ENCODE results near the gene CD274. TPM values are rescaled to one million over a fixed set of nuclear protein-coding genes. Genes with fewer than 3 reads are reported as not detected.

Gene CD274
- total and polyA plus RNA-seq, 2 experiments from 2014 or later: not detected

GRCh38 chr9:5445886-5446285 lies 4.5 kb upstream of the CD274 start:
- no peak overlapping the region for H3K4me3 ChIP-seq
- no peak for TF ChIP-seq JUNB (IDR thresholded peaks at IDR 0.05; ENCODE audit: unreplicated experiment)
- TF ChIP-seq EZH2phosphoT487 (IDR thresholded peaks at IDR 0.05; ENCODE audit: unreplicated experiment): no peak
- TF ChIP-seq CREB1 (CRISPR knock-in tag; IDR thresholded peaks at IDR 0.05; ENCODE audit: low read depth): no peak
- TF ChIP-seq, protein P1, sequence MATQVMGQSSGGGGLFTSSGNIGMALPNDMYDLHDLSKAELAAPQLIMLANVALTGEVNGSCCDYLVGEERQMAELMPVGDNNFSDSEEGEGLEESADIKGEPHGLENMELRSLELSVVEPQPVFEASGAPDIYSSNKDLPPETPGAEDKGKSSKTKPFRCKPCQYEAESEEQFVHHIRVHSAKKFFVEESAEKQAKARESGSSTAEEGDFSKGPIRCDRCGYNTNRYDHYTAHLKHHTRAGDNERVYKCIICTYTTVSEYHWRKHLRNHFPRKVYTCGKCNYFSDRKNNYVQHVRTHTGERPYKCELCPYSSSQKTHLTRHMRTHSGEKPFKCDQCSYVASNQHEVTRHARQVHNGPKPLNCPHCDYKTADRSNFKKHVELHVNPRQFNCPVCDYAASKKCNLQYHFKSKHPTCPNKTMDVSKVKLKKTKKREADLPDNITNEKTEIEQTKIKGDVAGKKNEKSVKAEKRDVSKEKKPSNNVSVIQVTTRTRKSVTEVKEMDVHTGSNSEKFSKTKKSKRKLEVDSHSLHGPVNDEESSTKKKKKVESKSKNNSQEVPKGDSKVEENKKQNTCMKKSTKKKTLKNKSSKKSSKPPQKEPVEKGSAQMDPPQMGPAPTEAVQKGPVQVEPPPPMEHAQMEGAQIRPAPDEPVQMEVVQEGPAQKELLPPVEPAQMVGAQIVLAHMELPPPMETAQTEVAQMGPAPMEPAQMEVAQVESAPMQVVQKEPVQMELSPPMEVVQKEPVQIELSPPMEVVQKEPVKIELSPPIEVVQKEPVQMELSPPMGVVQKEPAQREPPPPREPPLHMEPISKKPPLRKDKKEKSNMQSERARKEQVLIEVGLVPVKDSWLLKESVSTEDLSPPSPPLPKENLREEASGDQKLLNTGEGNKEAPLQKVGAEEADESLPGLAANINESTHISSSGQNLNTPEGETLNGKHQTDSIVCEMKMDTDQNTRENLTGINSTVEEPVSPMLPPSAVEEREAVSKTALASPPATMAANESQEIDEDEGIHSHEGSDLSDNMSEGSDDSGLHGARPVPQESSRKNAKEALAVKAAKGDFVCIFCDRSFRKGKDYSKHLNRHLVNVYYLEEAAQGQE (IDR thresholded peaks at IDR 0.05; ENCODE audit: unreplicated experiment): no peak
- no peak for TF ChIP-seq POLR2AphosphoS5 (IDR thresholded peaks at IDR 0.05; ENCODE audit: low read depth)
- no peak for DNase-seq (ENCODE audit: low spot score)
- no peaks in the 10 kb centered on the region for H3K36me3 ChIP-seq (ENCODE audit: insufficient read depth)
- H3K4me1 ChIP-seq (ENCODE audit: insufficient read depth): 0 out of 2 replicates have a peak, but pooled peaks cover 2% of the 10 kb centered on the region
- H2AFZ ChIP-seq: no peak overlapping the region
- Mint-ChIP-seq H3K4me1 (peaks cover 2% of the 10 kb centered on the region; the same call in 1 of the 3 replicates), H3K27ac (no peak overlapping the region), H3K27me3 (ENCODE audit: insufficient read depth, low read depth, poor library complexity) (peaks cover 2% of the 10 kb centered on the region), H3K36me3 (ENCODE audit: low read depth) (no peaks in the 10 kb centered on the region), H3K9me3 (no peaks in the 10 kb centered on the region), H3K4me3 (no peak overlapping the region)
- no peak overlapping the region for H3K4me2 ChIP-seq
- no peaks in the 10 kb centered on the region for H4K20me1 ChIP-seq (replicated peaks; ENCODE audit: insufficient read depth)
- ATAC-seq: no peak
- H3F3A ChIP-seq (replicated peaks; ENCODE audit: low read depth): 0 out of 2 replicates have a peak, but pooled peaks cover 3% of the 10 kb centered on the region
- no peaks in the 10 kb centered on the region for H3K9me2 ChIP-seq (ENCODE audit: insufficient read depth)
- H3K27ac ChIP-seq (ENCODE audit: low read depth): no peak overlapping the region
- H3K27me3 ChIP-seq (ENCODE audit: insufficient read depth): no peaks in the 10 kb centered on the region
- no peaks in the 10 kb centered on the region for H3K79me2 ChIP-seq (replicated peaks; ENCODE audit: insufficient read depth)

GRCh38 chr9:5446451-5447236 lies 3.7 kb upstream of the CD274 start:
- H3K9me2 ChIP-seq (ENCODE audit: insufficient read depth): no peaks in the 10 kb centered on the region
- H3K4me2 ChIP-seq: no peak overlapping the region
- peaks cover 2% of the 10 kb centered on the region; the same call in 1 of the 3 replicates for H3K4me1 Mint-ChIP-seq
- no peak overlapping the region for H3K27ac ChIP-seq (ENCODE audit: low read depth)
- no peaks in the 10 kb centered on the region for H3K79me2 ChIP-seq (replicated peaks; ENCODE audit: insufficient read depth)
- H4K20me1 ChIP-seq (replicated peaks; ENCODE audit: insufficient read depth): no peaks in the 10 kb centered on the region
- no peak overlapping the region for H3K4me3 Mint-ChIP-seq
- no peaks in the 10 kb centered on the region for H3K36me3 ChIP-seq (ENCODE audit: insufficient read depth)
- H3F3A ChIP-seq (replicated peaks; ENCODE audit: low read depth): no peaks in the 10 kb centered on the region
- H3K27ac Mint-ChIP-seq: no peak overlapping the region
- no peak overlapping the region for H3K4me3 ChIP-seq
- H2AFZ ChIP-seq: 0 out of 2 replicates have a peak overlapping the region, but pooled peaks have one; percentile 3
- H3K4me1 ChIP-seq (ENCODE audit: insufficient read depth): 0 out of 2 replicates have a peak, but pooled peaks cover 4% of the 10 kb centered on the region
- H3K9me3 Mint-ChIP-seq: no peaks in the 10 kb centered on the region
- H3K27me3 Mint-ChIP-seq (ENCODE audit: insufficient read depth, low read depth, poor library complexity): peaks cover 2% of the 10 kb centered on the region
- H3K27me3 ChIP-seq (ENCODE audit: insufficient read depth): no peaks in the 10 kb centered on the region
- no peaks in the 10 kb centered on the region for H3K36me3 Mint-ChIP-seq (ENCODE audit: low read depth)
- ATAC-seq: no peak
- DNase-seq (ENCODE audit: low spot score): no peak
- TF ChIP-seq ZNF331 (CRISPR knock-in tag; IDR thresholded peaks at IDR 0.05; ENCODE audit: low read depth): no peak
- no peak for TF ChIP-seq POLR2AphosphoS5 (IDR thresholded peaks at IDR 0.05; ENCODE audit: low read depth)
- TF ChIP-seq JUNB (IDR thresholded peaks at IDR 0.05; ENCODE audit: unreplicated experiment): no peak
- no peak for TF ChIP-seq CREB1 (CRISPR knock-in tag; IDR thresholded peaks at IDR 0.05; ENCODE audit: low read depth)
- TF ChIP-seq, protein P2, sequence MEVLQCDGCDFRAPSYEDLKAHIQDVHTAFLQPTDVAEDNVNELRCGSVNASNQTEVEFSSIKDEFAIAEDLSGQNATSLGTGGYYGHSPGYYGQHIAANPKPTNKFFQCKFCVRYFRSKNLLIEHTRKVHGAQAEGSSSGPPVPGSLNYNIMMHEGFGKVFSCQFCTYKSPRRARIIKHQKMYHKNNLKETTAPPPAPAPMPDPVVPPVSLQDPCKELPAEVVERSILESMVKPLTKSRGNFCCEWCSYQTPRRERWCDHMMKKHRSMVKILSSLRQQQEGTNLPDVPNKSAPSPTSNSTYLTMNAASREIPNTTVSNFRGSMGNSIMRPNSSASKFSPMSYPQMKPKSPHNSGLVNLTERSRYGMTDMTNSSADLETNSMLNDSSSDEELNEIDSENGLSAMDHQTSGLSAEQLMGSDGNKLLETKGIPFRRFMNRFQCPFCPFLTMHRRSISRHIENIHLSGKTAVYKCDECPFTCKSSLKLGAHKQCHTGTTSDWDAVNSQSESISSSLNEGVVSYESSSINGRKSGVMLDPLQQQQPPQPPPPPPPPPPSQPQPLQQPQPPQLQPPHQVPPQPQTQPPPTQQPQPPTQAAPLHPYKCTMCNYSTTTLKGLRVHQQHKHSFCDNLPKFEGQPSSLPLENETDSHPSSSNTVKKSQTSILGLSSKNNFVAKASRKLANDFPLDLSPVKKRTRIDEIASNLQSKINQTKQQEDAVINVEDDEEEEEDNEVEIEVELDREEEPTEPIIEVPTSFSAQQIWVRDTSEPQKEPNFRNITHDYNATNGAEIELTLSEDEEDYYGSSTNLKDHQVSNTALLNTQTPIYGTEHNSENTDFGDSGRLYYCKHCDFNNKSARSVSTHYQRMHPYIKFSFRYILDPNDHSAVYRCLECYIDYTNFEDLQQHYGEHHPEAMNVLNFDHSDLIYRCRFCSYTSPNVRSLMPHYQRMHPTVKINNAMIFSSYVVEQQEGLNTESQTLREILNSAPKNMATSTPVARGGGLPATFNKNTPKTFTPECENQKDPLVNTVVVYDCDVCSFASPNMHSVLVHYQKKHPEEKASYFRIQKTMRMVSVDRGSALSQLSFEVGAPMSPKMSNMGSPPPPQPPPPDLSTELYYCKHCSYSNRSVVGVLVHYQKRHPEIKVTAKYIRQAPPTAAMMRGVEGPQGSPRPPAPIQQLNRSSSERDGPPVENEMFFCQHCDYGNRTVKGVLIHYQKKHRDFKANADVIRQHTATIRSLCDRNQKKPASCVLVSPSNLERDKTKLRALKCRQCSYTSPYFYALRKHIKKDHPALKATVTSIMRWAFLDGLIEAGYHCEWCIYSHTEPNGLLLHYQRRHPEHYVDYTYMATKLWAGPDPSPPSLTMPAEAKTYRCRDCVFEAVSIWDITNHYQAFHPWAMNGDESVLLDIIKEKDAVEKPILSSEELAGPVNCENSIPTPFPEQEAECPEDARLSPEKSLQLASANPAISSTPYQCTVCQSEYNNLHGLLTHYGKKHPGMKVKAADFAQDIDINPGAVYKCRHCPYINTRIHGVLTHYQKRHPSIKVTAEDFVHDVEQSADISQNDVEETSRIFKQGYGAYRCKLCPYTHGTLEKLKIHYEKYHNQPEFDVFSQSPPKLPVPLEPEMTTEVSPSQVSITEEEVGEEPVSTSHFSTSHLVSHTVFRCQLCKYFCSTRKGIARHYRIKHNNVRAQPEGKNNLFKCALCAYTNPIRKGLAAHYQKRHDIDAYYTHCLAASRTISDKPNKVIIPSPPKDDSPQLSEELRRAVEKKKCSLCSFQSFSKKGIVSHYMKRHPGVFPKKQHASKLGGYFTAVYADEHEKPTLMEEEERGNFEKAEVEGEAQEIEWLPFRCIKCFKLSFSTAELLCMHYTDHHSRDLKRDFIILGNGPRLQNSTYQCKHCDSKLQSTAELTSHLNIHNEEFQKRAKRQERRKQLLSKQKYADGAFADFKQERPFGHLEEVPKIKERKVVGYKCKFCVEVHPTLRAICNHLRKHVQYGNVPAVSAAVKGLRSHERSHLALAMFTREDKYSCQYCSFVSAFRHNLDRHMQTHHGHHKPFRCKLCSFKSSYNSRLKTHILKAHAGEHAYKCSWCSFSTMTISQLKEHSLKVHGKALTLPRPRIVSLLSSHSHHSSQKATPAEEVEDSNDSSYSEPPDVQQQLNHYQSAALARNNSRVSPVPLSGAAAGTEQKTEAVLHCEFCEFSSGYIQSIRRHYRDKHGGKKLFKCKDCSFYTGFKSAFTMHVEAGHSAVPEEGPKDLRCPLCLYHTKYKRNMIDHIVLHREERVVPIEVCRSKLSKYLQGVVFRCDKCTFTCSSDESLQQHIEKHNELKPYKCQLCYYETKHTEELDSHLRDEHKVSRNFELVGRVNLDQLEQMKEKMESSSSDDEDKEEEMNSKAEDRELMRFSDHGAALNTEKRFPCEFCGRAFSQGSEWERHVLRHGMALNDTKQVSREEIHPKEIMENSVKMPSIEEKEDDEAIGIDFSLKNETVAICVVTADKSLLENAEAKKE (CRISPR knock-in tag; IDR thresholded peaks at IDR 0.05): no peak
- no peak for TF ChIP-seq EZH2phosphoT487 (IDR thresholded peaks at IDR 0.05; ENCODE audit: unreplicated experiment)
- TF ChIP-seq EZH2 (IDR thresholded peaks at IDR 0.05; ENCODE audit: low read depth, unreplicated experiment): no peak
